Esophagus muscularis mucosa (tissue), 4 donors: ENCODE measurements around the gene ATXN2.

Experiments used
- EP300 ChIP-seq: sonication (generic); formaldehyde crosslinking; IDR thresholded peaks from one replicate; pipeline ENCODE4 v1.6.1; 2017; ENCODE audit warnings: antibody characterized with exemption
- POLR2A ChIP-seq: fragments of 450-650 bp; IDR thresholded peaks from one replicate; pipeline ENCODE4 v1.6.1; 2017; ENCODE audit warnings: antibody characterized with exemption, moderate library complexity, mild to moderate bottlenecking, low read depth
- POLR2AphosphoS5 ChIP-seq, 2 donors: sonication (generic); formaldehyde crosslinking; IDR thresholded peaks; one replicate each; pipeline ENCODE4 v1.6.1; 2017; ENCODE audit warnings: antibody characterized with exemption in 2 of 2
- TF ChIP-seq, protein P1 (sequence below), 3 experiments: fragments of 200-600 bp in 2 of 3; fragments of 450-650 bp in 1 of 3; sonication (generic) in 2 of 3; IDR thresholded peaks; one replicate each; pipeline ENCODE4 v1.5.1; 2017 to 2019; ENCODE audit warnings: antibody characterized with exemption in 3 of 3, mild to moderate bottlenecking in 2 of 3, moderate library complexity in 1 of 3

DNA sequence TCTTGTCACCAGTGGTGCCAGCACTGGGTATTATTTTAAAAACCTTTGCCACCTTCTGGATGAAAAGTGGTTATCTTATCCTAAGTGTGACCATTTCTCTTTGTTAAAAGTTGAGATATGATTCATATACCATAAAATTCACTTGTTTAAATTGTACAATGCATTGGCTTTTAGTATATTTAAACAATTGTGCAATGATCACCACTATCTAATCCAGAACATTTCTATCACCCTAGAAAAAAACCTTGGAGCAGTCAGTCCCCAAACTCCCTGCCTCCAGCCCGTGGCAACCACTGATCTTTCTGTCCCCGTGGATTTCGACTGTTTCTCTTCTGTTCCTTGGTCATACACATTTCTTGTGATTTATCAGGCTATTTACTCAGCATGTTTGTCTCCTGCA is 165.1 kb downstream of the ATXN2 start:
- TF ChIP-seq, protein P1, sequence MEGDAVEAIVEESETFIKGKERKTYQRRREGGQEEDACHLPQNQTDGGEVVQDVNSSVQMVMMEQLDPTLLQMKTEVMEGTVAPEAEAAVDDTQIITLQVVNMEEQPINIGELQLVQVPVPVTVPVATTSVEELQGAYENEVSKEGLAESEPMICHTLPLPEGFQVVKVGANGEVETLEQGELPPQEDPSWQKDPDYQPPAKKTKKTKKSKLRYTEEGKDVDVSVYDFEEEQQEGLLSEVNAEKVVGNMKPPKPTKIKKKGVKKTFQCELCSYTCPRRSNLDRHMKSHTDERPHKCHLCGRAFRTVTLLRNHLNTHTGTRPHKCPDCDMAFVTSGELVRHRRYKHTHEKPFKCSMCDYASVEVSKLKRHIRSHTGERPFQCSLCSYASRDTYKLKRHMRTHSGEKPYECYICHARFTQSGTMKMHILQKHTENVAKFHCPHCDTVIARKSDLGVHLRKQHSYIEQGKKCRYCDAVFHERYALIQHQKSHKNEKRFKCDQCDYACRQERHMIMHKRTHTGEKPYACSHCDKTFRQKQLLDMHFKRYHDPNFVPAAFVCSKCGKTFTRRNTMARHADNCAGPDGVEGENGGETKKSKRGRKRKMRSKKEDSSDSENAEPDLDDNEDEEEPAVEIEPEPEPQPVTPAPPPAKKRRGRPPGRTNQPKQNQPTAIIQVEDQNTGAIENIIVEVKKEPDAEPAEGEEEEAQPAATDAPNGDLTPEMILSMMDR (IDR thresholded peaks at IDR 0.05) = no peak
- no peak for TF ChIP-seq POLR2A
- TF ChIP-seq POLR2AphosphoS5 (IDR thresholded peaks at IDR 0.05) = no peak
- no peak for TF ChIP-seq EP300
